ENCODE results near the gene BIRC6. TPM values are rescaled to one million over a fixed set of nuclear protein-coding genes. Genes with fewer than 3 reads are reported as not detected.

Gene BIRC6
- polyA plus RNA-seq, 1 experiment = 53.7 TPM

- POLR2A ChIA-PET = no interaction called here
- CTCF ChIA-PET = no interaction called here
- H3K36me3 ChIP-seq (ENCODE audit: control insufficient read depth, insufficient read depth, low read length) = peaks cover 2% of the 10 kb centered on the region; the same call in 1 of the 2 replicates
- no peaks in the 10 kb centered on the region for H3K27me3 ChIP-seq (ENCODE audit: control insufficient read depth, insufficient read depth, low read length)
- TF ChIP-seq CTCF (IDR thresholded peaks at IDR 0.05; ENCODE audit: insufficient read depth, low read depth, low read length) = no peak
- no peak overlapping the region for H3K4me3 ChIP-seq (ENCODE audit: low read depth, low read length)
- DNase-seq (ENCODE audit: low read depth) = no peak
Observed at GRCh38 chr2:32491346-32491745, 134.5 kb downstream of the BIRC6 start.

GRCh38 chr2:32495139-32495538 is 138.3 kb downstream of the BIRC6 start:
- no peaks in the 10 kb centered on the region for H3K27me3 ChIP-seq (ENCODE audit: control insufficient read depth, insufficient read depth, low read length)
- TF ChIP-seq CTCF (IDR thresholded peaks at IDR 0.05; ENCODE audit: insufficient read depth, low read depth, low read length) = no peak
- peaks cover 3% of the 10 kb centered on the region for H3K36me3 ChIP-seq (ENCODE audit: control insufficient read depth, insufficient read depth, low read length)
- POLR2A ChIA-PET = no interaction called here
- no peak for DNase-seq (ENCODE audit: low read depth)
- H3K4me3 ChIP-seq (ENCODE audit: low read depth, low read length) = no peak overlapping the region
- CTCF ChIA-PET = no interaction called here

GRCh38 chr2:32496662-32497061 is 139.8 kb downstream of the BIRC6 start:
- no peak overlapping the region for H3K4me3 ChIP-seq (ENCODE audit: low read depth, low read length)
- no peaks in the 10 kb centered on the region for H3K27me3 ChIP-seq (ENCODE audit: control insufficient read depth, insufficient read depth, low read length)
- TF ChIP-seq CTCF (IDR thresholded peaks at IDR 0.05; ENCODE audit: insufficient read depth, low read depth, low read length) = no peak
- DNase-seq (ENCODE audit: low read depth) = no peak
- ChIA-PET POLR2A (no interaction called here), CTCF (interaction anchor here (2.7 kb wide), 1 partner anchor 11 kb away, joined by 6 read pairs; no protein-coding TSS in a partner anchor)
- peaks cover 5% of the 10 kb centered on the region for H3K36me3 ChIP-seq (ENCODE audit: control insufficient read depth, insufficient read depth, low read length)

GRCh38 chr2:32498306-32498705 is 141.5 kb downstream of the BIRC6 start:
- H3K4me3 ChIP-seq (ENCODE audit: low read depth, low read length) = no peak overlapping the region
- ChIA-PET CTCF (interaction anchor here (2.7 kb wide), 1 partner anchor 13 kb away, joined by 6 read pairs; no protein-coding TSS in a partner anchor), POLR2A (no interaction called here)
- peaks cover 5% of the 10 kb centered on the region for H3K36me3 ChIP-seq (ENCODE audit: control insufficient read depth, insufficient read depth, low read length)
- DNase-seq (ENCODE audit: low read depth) = no peak
- no peak for TF ChIP-seq CTCF (IDR thresholded peaks at IDR 0.05; ENCODE audit: insufficient read depth, low read depth, low read length)
- H3K27me3 ChIP-seq (ENCODE audit: control insufficient read depth, insufficient read depth, low read length) = no peaks in the 10 kb centered on the region

GRCh38 chr2:32502941-32503340 is 146.1 kb downstream of the BIRC6 start:
- TF ChIP-seq CTCF (IDR thresholded peaks at IDR 0.05; ENCODE audit: insufficient read depth, low read depth, low read length) = no peak
- CTCF ChIA-PET = no interaction called here
- H3K4me3 ChIP-seq (ENCODE audit: low read depth, low read length) = no peak overlapping the region
- POLR2A ChIA-PET = no interaction called here
- no peak for DNase-seq (ENCODE audit: low read depth)
- H3K27me3 ChIP-seq (ENCODE audit: control insufficient read depth, insufficient read depth, low read length) = no peaks in the 10 kb centered on the region
- H3K36me3 ChIP-seq (ENCODE audit: control insufficient read depth, insufficient read depth, low read length) = peaks cover 6% of the 10 kb centered on the region
